Central memory CD8-positive, alpha-beta T cell (primary cell): ENCODE results near the gene KRT75.

ENCODE experiments used
- ATAC-seq: fragments of 150-1000 bp; cut with Tn5 transposase; replicated peaks from 2 replicates; pipeline ENCODE4 v1.10.0; 2022; ENCODE audit warnings: mild to moderate bottlenecking, moderate FRiP score, moderate number of reproducible peaks; ENCODE audit not compliant: poor library complexity, severe bottlenecking; ENCODE audit errors: extremely low read depth
- DNase-seq, 2 donors: peaks; one replicate each; pipeline ENCODE4 v3.0.0; 2021; ENCODE audit warnings: low spot score in 2 of 2
- H3K27ac Mint-ChIP-seq: one replicate; pipeline ENCODE4 v1.8.0; 2022; ENCODE audit warnings: low read depth, mild to moderate bottlenecking, moderate library complexity, mixed read lengths
- H3K27me3 Mint-ChIP-seq: one replicate; pipeline ENCODE4 v1.8.0; 2022; ENCODE audit warnings: mixed read lengths
- H3K36me3 Mint-ChIP-seq: one replicate; pipeline ENCODE4 v1.8.0; 2022; ENCODE audit warnings: mild to moderate bottlenecking, moderate library complexity, mixed read lengths; ENCODE audit not compliant: insufficient read depth
- H3K4me1 Mint-ChIP-seq: one replicate; pipeline ENCODE4 v1.8.0; 2022; ENCODE audit warnings: mixed read lengths
- H3K4me3 Mint-ChIP-seq: one replicate; pipeline ENCODE4 v1.8.0; 2022; ENCODE audit warnings: mild to moderate bottlenecking, moderate library complexity, mixed read lengths
- H3K9me3 Mint-ChIP-seq: one replicate; pipeline ENCODE4 v1.8.0; 2022; ENCODE audit warnings: mixed read lengths

Gene KRT75

GRCh38 chr12:52434081-52434733 is at the start of gene KRT75:
Gene KRT75 (minus strand): TSS chr12:52434371. CDS start chr12:52434304, 67 bp downstream.
- Mint-ChIP-seq H3K36me3 (peaks cover 2% of the 10 kb centered on the region), H3K27me3 (peaks cover 85% of the 10 kb centered on the region), H3K4me3 (no peak within 1 kb of the TSS), H3K27ac (no peak within 1 kb of the TSS), H3K4me1 (no peaks in the 10 kb centered on the region), H3K9me3 (no peaks in the 10 kb centered on the region)
- ATAC-seq (no peak), DNase-seq (no peak)

GRCh38 chr12:52480073-52480472 is 45.9 kb upstream of the KRT75 start:
- DNase-seq (no peak), ATAC-seq (no peak)
- H3K27ac Mint-ChIP-seq: no peak overlapping the region
- H3K36me3 Mint-ChIP-seq: peaks cover 1% of the 10 kb centered on the region
- peaks cover 8% of the 10 kb centered on the region for H3K9me3 Mint-ChIP-seq
- no peak overlapping the region for H3K4me3 Mint-ChIP-seq
- no peaks in the 10 kb centered on the region for H3K4me1 Mint-ChIP-seq
- H3K27me3 Mint-ChIP-seq: peaks cover 27% of the 10 kb centered on the region

- no peak for ATAC-seq
- Mint-ChIP-seq H3K27ac (no peak overlapping the region), H3K27me3 (peaks cover 2% of the 10 kb centered on the region)
These were observed 43.5 kb upstream of the KRT75 start for GRCh38 chr12:52477651-52478050.

GRCh38 chr12:52474212-52474611 is 40.0 kb upstream of the KRT75 start:
- no peak for ATAC-seq

More at GRCh38 chr12:52477651-52478050, 43.5 kb upstream of the KRT75 start:
- Mint-ChIP-seq H3K36me3 (peaks cover 1% of the 10 kb centered on the region), H3K4me1 (no peaks in the 10 kb centered on the region), H3K9me3 (no peaks in the 10 kb centered on the region), H3K4me3 (no peak overlapping the region)
- DNase-seq: no peak

DNA sequence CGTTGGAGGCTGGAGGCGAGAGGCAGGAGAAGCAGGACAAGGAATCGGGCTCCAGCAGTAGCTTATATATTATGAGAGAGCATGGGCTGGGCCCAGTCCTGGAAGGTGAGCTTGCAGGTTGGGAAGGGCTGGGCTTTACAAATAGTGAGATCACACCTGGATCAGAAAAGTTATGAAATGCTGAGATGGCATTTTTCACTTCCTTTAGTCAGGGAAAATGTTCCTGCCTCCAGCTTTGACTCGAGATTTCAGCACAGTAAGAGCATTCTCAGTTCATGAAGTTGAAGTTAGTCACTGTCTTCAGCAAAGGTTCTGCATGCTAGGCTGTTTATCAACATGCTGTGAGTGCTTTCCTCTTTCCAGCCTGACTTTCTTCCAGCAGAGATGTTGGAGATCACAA is 39.6 kb upstream of the KRT75 start, which contains the start of gene KRT6C:
KRT6C (minus strand) TSS at position 38 of the 400 bp plus-strand sequence. CDS start 68 bp downstream, outside the sequence.
- DNase-seq: no peak
- no peaks in the 10 kb centered on the region for H3K36me3 Mint-ChIP-seq

More at GRCh38 chr12:52474212-52474611, 40.0 kb upstream of the KRT75 start:
- H3K4me3 Mint-ChIP-seq: no peak overlapping the region
- no peaks in the 10 kb centered on the region for H3K4me1 Mint-ChIP-seq
- H3K27me3 Mint-ChIP-seq: peaks cover 1% of the 10 kb centered on the region
- DNase-seq: no peak
- no peaks in the 10 kb centered on the region for H3K36me3 Mint-ChIP-seq
- H3K9me3 Mint-ChIP-seq: no peaks in the 10 kb centered on the region
- no peak overlapping the region for H3K27ac Mint-ChIP-seq

GRCh38 chr12:52469853-52470252 is 35.7 kb upstream of the KRT75 start:
- peaks cover 17% of the 10 kb centered on the region for H3K27me3 Mint-ChIP-seq
- no peak overlapping the region for H3K4me3 Mint-ChIP-seq
- H3K27ac Mint-ChIP-seq: no peak overlapping the region
- H3K9me3 Mint-ChIP-seq: no peaks in the 10 kb centered on the region
- DNase-seq (no peak), ATAC-seq (no peak)
- H3K4me1 Mint-ChIP-seq: no peaks in the 10 kb centered on the region
- H3K36me3 Mint-ChIP-seq: no peaks in the 10 kb centered on the region

More for the DNA sequence above, 39.6 kb upstream of the KRT75 start, which contains the start of gene KRT6C:
- H3K4me1 Mint-ChIP-seq: no peaks in the 10 kb centered on the region
- ATAC-seq: no peak
- no peaks in the 10 kb centered on the region for H3K9me3 Mint-ChIP-seq
- no peak within 1 kb of the TSS for H3K27ac Mint-ChIP-seq
- peaks cover 6% of the 10 kb centered on the region for H3K27me3 Mint-ChIP-seq
- no peak within 1 kb of the TSS for H3K4me3 Mint-ChIP-seq

DNA sequence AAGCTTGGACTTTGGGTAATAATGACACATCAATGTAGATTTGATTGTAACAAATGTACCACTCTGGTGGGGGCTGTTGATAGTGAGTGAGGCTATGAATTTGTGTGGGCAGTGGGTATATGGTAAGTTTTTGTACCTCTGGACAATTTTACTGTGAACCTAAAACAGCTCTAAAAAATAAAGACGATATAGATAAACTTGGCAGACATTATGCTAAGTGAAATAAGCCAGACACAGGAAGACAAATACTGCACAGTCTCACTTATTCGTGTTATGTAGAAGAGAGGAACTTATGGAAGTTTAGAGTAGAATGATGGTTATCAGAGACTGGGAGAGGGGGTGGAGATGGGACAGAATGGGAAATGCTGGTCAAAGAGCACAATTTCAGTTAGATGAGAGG is 30.7 kb upstream of the KRT75 start:
- H3K9me3 Mint-ChIP-seq: no peaks in the 10 kb centered on the region
- no peak overlapping the region for H3K27ac Mint-ChIP-seq
- peaks cover 41% of the 10 kb centered on the region for H3K27me3 Mint-ChIP-seq
- H3K4me1 Mint-ChIP-seq: no peaks in the 10 kb centered on the region
- DNase-seq: no peak
- ATAC-seq: no peak
- no peak overlapping the region for H3K4me3 Mint-ChIP-seq
- no peaks in the 10 kb centered on the region for H3K36me3 Mint-ChIP-seq

DNA sequence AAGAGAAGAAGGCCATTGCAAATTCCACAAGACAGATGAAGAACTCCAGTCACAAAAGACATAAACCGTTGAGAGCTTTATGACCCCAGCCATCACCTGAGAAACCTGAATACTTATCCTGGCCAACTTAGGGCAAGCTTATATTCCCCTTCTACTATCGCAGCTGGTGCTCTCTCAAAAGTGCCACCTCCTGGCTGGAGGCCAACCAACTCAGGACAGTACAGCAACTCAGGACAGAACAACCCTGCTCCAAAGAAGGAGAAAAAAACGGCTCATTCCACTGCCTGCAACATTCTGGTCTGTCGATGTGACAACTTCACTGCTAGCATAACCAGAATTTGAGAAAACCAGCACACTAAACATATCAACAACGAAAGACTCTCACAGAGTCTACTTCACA is 27.5 kb upstream of the KRT75 start:
- no peaks in the 10 kb centered on the region for H3K9me3 Mint-ChIP-seq
- no peaks in the 10 kb centered on the region for H3K4me1 Mint-ChIP-seq
- no peak for DNase-seq
- no peak overlapping the region for H3K27ac Mint-ChIP-seq
- peaks cover 26% of the 10 kb centered on the region for H3K27me3 Mint-ChIP-seq
- no peak overlapping the region for H3K4me3 Mint-ChIP-seq
- H3K36me3 Mint-ChIP-seq: no peaks in the 10 kb centered on the region
- ATAC-seq: no peak

DNA sequence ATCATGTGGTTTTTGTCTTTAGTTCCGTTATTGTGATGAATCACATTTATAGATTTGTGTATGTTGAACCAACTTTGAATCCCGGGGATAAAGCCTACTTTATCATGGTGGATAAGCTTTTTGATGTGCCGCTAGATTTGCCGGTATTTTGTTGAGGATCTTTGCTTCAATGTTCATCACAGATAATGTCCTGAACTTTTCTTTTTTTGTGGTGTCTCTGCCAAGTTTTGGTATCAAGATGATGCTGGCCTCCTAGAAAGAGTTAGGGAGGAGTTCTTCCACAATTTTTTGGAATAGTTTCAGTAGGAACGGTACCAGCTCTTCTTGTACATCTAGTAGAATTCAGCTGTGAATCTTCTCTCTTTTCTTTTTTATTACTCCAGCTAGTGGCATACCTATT is 24.7 kb upstream of the KRT75 start:
- Mint-ChIP-seq H3K36me3 (no peaks in the 10 kb centered on the region), H3K27ac (no peak overlapping the region), H3K4me3 (no peak overlapping the region), H3K9me3 (no peaks in the 10 kb centered on the region), H3K4me1 (peaks cover 12% of the 10 kb centered on the region), H3K27me3 (peaks cover 16% of the 10 kb centered on the region)
- DNase-seq (no peak), ATAC-seq (no peak)

DNA sequence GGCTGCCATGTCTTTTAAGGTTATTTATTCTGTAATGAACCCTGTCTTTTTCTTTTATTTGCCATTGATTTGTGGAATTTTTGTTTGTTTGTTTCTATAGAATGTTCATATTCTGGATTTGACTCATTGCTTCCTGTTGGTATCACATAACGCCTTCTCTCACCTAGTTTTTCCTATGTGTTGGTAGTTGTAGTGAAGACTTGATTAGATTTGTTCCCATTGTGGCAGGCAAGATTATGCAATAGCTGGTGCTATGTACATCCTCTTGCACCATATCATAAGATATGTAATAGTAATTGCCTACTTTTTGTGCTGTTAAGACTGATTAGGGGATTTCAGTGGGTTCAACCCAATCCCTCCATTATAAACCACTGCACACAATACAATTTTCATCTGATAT is 21.6 kb upstream of the KRT75 start:
- Mint-ChIP-seq H3K27ac (no peak overlapping the region), H3K9me3 (no peaks in the 10 kb centered on the region), H3K27me3 (peaks cover under 1% of the 10 kb centered on the region), H3K4me1 (peaks cover 12% of the 10 kb centered on the region), H3K4me3 (no peak overlapping the region), H3K36me3 (no peaks in the 10 kb centered on the region)
- ATAC-seq: no peak
- DNase-seq: no peak

- Mint-ChIP-seq H3K27me3 (peaks cover 11% of the 10 kb centered on the region), H3K4me3 (no peak overlapping the region), H3K27ac (no peak overlapping the region), H3K9me3 (no peaks in the 10 kb centered on the region), H3K36me3 (no peaks in the 10 kb centered on the region), H3K4me1 (peaks cover 12% of the 10 kb centered on the region)
- no peak for DNase-seq
- ATAC-seq: no peak
These were observed 20.4 kb upstream of the KRT75 start for GRCh38 chr12:52454411-52455201.

DNA sequence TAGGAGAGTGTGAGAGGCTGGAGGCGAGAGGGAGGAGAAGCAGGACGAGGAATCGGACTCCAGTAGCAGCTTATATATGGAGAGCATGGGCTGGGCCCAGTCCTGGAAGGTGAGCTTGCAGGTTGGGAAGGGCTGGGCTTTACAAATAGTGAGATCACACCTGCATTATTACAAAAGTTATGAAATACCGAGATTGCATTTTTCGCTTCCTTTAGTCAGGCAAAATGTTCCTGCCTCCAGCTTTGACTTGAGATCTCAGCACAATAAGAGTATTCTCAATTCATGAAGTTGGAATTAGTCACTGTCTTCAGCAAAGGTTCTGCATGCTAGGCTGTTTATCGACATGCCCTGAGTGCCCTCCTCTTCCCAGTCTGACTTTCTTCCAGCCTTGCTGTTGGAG is 17.9 kb upstream of the KRT75 start, which contains the start of gene KRT6B:
KRT6B (minus strand) TSS at position 46 of the 400 bp plus-strand sequence. CDS start 68 bp downstream, outside the sequence.
- Mint-ChIP-seq H3K4me3 (no peak within 1 kb of the TSS), H3K4me1 (peaks cover 18% of the 10 kb centered on the region), H3K27me3 (peaks cover 11% of the 10 kb centered on the region), H3K36me3 (no peaks in the 10 kb centered on the region), H3K9me3 (no peaks in the 10 kb centered on the region), H3K27ac (no peak within 1 kb of the TSS)
- no peak for DNase-seq
- no peak for ATAC-seq

DNA sequence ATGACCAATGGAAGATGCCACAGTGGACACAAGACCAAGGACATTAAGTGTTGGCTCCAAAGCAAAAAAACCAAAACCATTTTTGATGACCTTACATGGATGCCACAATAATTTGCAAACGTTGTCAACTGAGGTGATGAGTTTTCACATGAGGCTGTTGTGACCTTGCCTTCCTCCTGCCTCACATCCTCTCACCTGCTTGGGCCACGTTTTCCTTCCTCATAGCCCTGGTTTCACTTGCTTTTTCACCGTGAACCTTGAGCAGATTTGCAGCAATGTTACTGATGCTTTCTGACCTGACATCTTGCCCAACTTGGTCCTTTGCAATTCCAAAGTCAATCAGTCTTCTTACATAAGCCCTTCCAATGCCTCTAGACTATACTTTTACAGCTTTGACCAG is 14.1 kb upstream of the KRT75 start:
- no peak for ATAC-seq
- no peak overlapping the region for H3K4me3 Mint-ChIP-seq
- H3K9me3 Mint-ChIP-seq: no peaks in the 10 kb centered on the region
- DNase-seq: no peak
- H3K36me3 Mint-ChIP-seq: no peaks in the 10 kb centered on the region
- no peak overlapping the region for H3K27ac Mint-ChIP-seq
- peaks cover 29% of the 10 kb centered on the region for H3K27me3 Mint-ChIP-seq
- peaks cover 13% of the 10 kb centered on the region for H3K4me1 Mint-ChIP-seq
